ENCODE data around the gene KY. TPM values are rescaled to one million over a fixed set of nuclear protein-coding genes. Genes with fewer than 3 reads are reported as not detected.

KY gene
- total and polyA plus RNA-seq, 8 donors: 0.10 to 4.3 (median 1.1) TPM

GRCh38 chr3:134605556-134605955 is 45.3 kb downstream of the KY start:
- peaks cover 0 to 28% of the 10 kb centered on the region in 2 donors for H3K4me1 ChIP-seq
- TF ChIP-seq CTCF (IDR thresholded peaks at IDR 0.05): no peak
- ATAC-seq (no peak), DNase-seq (no peak)
- no peaks in the 10 kb centered on the region for H3K36me3 ChIP-seq
- peak overlapping the region in 1 of 2 donors; percentile 86 for H3K27ac ChIP-seq
- H3K4me3 ChIP-seq: no peak overlapping the region
- no peaks in the 10 kb centered on the region for H3K9me3 ChIP-seq
- no peaks in the 10 kb centered on the region for H3K27me3 ChIP-seq
- intact Hi-C loops (cut with DNase I): no loop called here

GRCh38 chr3:134603956-134604355 is 46.9 kb downstream of the KY start:
- no peak overlapping the region for H3K4me3 ChIP-seq
- no peaks in the 10 kb centered on the region for H3K9me3 ChIP-seq
- no peaks in the 10 kb centered on the region for H3K36me3 ChIP-seq
- peaks cover 0 to 29% of the 10 kb centered on the region in 2 donors for H3K4me1 ChIP-seq
- intact Hi-C loops (cut with DNase I): no loop called here
- DNase-seq (no peak), ATAC-seq (no peak)
- no peaks in the 10 kb centered on the region for H3K27me3 ChIP-seq
- H3K27ac ChIP-seq: no peak overlapping the region
- no peak for TF ChIP-seq CTCF (IDR thresholded peaks at IDR 0.05)

- Histone ChIP-seq H3K27ac (no peak overlapping the region), H3K36me3 (no peaks in the 10 kb centered on the region), H3K9me3 (no peaks in the 10 kb centered on the region), H3K4me1 (peaks cover 0 to 31% of the 10 kb centered on the region in 2 donors), H3K27me3 (no peaks in the 10 kb centered on the region), H3K4me3 (no peak overlapping the region)
- intact Hi-C loops (cut with DNase I): no loop called here
- TF ChIP-seq CTCF (IDR thresholded peaks at IDR 0.05): no peak
- no peak for ATAC-seq
- no peak for DNase-seq
Observed at GRCh38 chr3:134603480-134603879, 47.3 kb downstream of the KY start.

- H3K27ac ChIP-seq: no peak overlapping the region
- no peak overlapping the region for H3K4me3 ChIP-seq
- H3K27me3 ChIP-seq: no peaks in the 10 kb centered on the region
- ATAC-seq (no peak), DNase-seq (no peak)
- peaks cover 0 to 34% of the 10 kb centered on the region in 2 donors for H3K4me1 ChIP-seq
- no peak for TF ChIP-seq CTCF (IDR thresholded peaks at IDR 0.05)
- no peaks in the 10 kb centered on the region for H3K9me3 ChIP-seq
- H3K36me3 ChIP-seq: no peaks in the 10 kb centered on the region
- intact Hi-C loops (cut with DNase I): no loop called here
Observed at GRCh38 chr3:134602440-134602814, 48.4 kb downstream of the KY start.

GRCh38 chr3:134601539-134602439 is 49.0 kb downstream of the KY start:
- Histone ChIP-seq H3K27me3 (no peaks in the 10 kb centered on the region), H3K9me3 (no peaks in the 10 kb centered on the region), H3K36me3 (no peaks in the 10 kb centered on the region), H3K4me3 (no peak overlapping the region), H3K4me1 (peaks cover 0 to 30% of the 10 kb centered on the region in 2 donors), H3K27ac (no peak overlapping the region)
- no peak for TF ChIP-seq CTCF (IDR thresholded peaks at IDR 0.05)
- intact Hi-C loops (cut with DNase I): no loop called here
- ATAC-seq (peak; percentile 25), DNase-seq (peak in 2 of 4 donors; percentile 67 to 91)

Data from left lung (tissue), 10 donors.